GM19452 (cell line): ENCODE measurements around the gene TNPO2.

Source experiments
- ATAC-seq: cut with Tn5 transposase; IDR thresholded peaks from one replicate; pipeline ENCODE4 v1.9.1; 2021; ENCODE audit not compliant: unreplicated experiment

TNPO2 gene

DNA sequence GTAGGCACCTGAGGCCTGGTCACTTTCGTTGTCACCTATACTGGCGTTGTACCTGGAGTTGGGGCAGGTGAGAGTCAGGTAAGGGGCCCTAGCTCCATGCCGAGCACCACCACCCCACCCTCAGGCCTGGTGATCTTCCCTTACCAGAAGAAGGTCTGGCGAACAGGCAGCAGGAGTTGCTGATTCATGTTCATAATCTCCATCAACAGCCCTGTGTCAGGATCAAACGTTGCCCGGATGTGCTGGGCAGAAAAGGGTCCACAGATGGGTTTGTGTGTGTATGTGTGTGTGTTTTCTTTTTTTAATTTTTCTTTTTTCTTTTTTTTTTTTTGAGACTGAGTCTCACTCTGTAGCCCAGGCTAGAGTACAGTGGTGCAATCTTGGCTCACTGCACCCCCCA lies 71.5 kb downstream of the TNPO2 start:
- ATAC-seq: no peak

DNA sequence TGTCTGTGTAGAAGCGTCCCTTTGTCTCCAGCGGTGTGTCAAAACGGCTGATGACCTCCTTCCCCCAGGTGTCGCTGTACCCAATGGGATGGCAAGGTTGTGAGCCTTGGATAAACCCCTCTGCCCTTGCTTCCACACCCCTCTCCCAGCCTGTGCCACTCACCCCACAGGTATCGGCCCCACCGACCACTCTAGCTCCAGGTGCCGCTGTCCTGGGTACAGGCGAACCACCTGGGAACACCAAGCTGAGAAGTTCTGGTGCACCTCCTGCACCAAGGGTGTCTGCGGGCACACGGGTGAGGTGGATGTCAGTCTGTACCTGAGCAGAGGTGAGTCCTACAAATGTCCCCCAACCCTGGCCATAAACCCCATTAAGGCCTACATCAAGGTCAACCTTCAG lies 73.8 kb downstream of the TNPO2 start:
- ATAC-seq: no peak
